Stimulated activated naive CD8-positive, alpha-beta T cell treated with anti-CD3 and anti-CD28 coated beads, Interleukin-15, amount 100 ng/mL, for 72 hours (primary cell): ENCODE measurements around the gene JCHAIN.
"Not testable (repeated sequence)": the region's sequence is repeated elsewhere in the genome, so short reads cannot be mapped to it uniquely, and the experiment has no call there.

Experiments
- ATAC-seq: fragments of 150-1000 bp; cut with Tn5 transposase; 2 replicates; pipeline ENCODE4 v1.10.0; 2021; ENCODE audit warnings: mild to moderate bottlenecking, moderate library complexity
- DNase-seq, 2 donors: peaks; one replicate each; pipeline ENCODE4 v3.0.0; 2021 to 2022
- H3K27ac Mint-ChIP-seq, 2 donors: one replicate each; pipeline ENCODE4 v1.8.0; 2022; ENCODE audit warnings: mild to moderate bottlenecking in 2 of 2, mixed read lengths in 2 of 2, moderate library complexity in 2 of 2
- H3K27me3 Mint-ChIP-seq: one replicate; pipeline ENCODE4 v1.8.0; 2022; ENCODE audit warnings: mixed read lengths
- H3K4me1 Mint-ChIP-seq: one replicate; pipeline ENCODE4 v1.8.0; 2022; ENCODE audit warnings: mild to moderate bottlenecking, mixed read lengths
- H3K4me3 Mint-ChIP-seq, 2 donors: one replicate each; pipeline ENCODE4 v1.8.0; 2022; ENCODE audit warnings: mild to moderate bottlenecking in 2 of 2, mixed read lengths in 2 of 2, moderate library complexity in 1 of 2
- H3K9me3 Mint-ChIP-seq, 2 donors: one replicate each; pipeline ENCODE4 v1.8.0; 2022; ENCODE audit warnings: mixed read lengths in 2 of 2

The JCHAIN gene

DNA sequence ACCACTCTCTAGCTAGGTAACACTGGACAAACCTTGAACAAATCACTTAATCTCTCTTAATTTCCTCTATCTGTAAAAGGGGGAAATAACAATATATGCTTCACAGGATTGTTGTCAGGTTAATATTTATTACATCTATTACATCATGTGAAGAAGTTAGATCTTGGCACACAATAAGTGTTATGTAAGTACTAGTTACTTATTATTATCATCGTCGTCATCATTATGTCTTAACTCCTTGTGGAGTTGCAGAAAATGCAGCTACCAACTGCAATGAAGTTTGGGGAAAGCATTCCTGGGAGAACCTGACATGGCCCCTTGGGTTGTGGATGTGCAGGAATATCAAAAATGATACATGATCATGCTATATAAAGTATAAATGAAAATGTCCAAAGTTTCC lies 4.8 kb upstream of the JCHAIN start:
- no peak overlapping the region for H3K27ac Mint-ChIP-seq
- ATAC-seq (no peak), DNase-seq (no peak)
- H3K27me3 Mint-ChIP-seq: no peaks in the 10 kb centered on the region
- no peak overlapping the region for H3K4me3 Mint-ChIP-seq
- peaks cover 8% of the 10 kb centered on the region for H3K4me1 Mint-ChIP-seq
- no peaks in the 10 kb centered on the region for H3K9me3 Mint-ChIP-seq

GRCh38 chr4:70670332-70671014 lies 4.2 kb upstream of the JCHAIN start:
- ATAC-seq (no peak), DNase-seq (no peak)
- Mint-ChIP-seq H3K4me3 (no peak overlapping the region), H3K4me1 (peaks cover 8% of the 10 kb centered on the region), H3K27me3 (no peaks in the 10 kb centered on the region), H3K9me3 (no peaks in the 10 kb centered on the region), H3K27ac (no peak overlapping the region)

DNA sequence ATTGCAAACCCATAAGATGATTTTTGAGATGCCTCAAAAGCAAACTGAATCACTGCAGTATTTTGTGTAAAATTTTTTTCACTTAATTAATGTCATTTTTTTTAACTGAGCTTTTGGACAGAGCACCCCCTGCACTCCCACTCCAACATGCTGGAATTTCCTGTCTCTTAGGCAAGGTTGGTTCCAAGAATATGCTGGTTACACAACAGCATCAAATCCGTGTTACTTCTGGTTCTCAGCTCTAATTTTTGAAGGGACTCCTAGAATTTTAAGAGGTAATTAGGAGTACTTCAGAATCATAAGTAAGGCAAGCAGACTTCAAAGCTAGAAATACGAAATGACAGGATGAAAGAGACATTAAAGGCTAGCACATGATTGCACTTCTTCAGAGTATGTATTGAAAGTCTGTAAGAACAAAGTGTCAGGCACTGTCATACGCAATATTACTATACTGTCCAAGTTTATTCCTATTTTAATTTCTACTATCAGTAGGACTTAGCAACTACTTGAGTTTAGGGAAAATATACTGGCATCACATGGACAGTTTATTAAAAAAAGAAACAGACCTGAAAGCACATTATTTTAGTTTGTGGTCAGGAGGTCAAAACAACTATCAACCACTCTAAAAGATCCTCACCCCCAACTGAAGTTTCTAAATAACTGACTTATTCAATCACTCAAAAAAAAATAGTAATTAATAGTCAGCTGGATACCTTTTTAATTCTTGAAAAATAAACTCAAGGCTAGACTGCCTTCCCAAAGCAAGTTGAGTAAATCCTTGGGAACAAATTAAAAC lies 1.6 kb upstream of the JCHAIN start:
- Mint-ChIP-seq H3K4me3 (no peak overlapping the region), H3K27ac (peak overlapping the region in 1 of 2 donors; percentile 67), H3K27me3 (no peaks in the 10 kb centered on the region), H3K9me3 (no peaks in the 10 kb centered on the region), H3K4me1 (peaks cover 8% of the 10 kb centered on the region)
- DNase-seq: no peak
- no peak for ATAC-seq

DNA sequence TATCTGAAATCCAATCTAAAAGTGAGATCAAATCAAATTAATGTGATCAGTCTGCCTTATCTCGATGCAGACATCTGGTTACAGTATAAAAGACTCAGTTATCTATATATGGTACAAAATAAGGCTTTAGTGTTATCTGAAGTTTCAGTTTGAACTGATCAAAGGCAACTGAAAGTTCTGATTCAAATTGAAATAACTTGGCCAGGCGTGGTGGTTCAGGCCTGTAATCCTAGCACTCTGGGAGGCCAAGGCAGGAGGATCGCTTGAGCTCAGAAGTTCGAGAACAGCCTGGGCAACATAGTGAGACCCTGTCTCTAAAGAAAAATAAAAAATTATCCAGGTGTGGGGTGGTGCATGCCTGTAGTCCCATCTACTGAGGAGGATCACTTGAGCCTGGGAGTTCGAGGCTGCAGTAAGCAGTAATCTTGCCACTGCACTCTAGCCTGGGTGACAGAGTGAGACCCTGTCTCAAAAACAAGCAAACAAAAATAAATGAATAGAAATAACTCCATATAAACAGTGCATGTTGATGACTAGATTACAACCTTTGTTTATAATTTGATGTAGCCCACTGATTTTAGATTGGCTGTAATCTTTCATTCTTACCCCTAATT lies 4.9 kb downstream of the JCHAIN start:
- not testable (repeated sequence) for H3K4me3 Mint-ChIP-seq, H3K27me3 Mint-ChIP-seq, H3K9me3 Mint-ChIP-seq, H3K27ac Mint-ChIP-seq
- peak; percentile 89 for ATAC-seq
- H3K4me1 Mint-ChIP-seq: peaks cover 12% of the 10 kb centered on the region
- DNase-seq: peak in 1 of 2 donors; percentile 30

GRCh38 chr4:70660106-70660505 lies 6.2 kb downstream of the JCHAIN start:
- ATAC-seq: no peak
- Mint-ChIP-seq H3K9me3 (no peaks in the 10 kb centered on the region), H3K27ac (no peak overlapping the region), H3K4me3 (no peak overlapping the region), H3K27me3 (no peaks in the 10 kb centered on the region), H3K4me1 (peaks cover 12% of the 10 kb centered on the region)
- no peak for DNase-seq

GRCh38 chr4:70658418-70658817 lies 7.9 kb downstream of the JCHAIN start:
- H3K27ac Mint-ChIP-seq: no peak overlapping the region
- no peaks in the 10 kb centered on the region for H3K27me3 Mint-ChIP-seq
- H3K4me1 Mint-ChIP-seq: peaks cover 12% of the 10 kb centered on the region
- H3K4me3 Mint-ChIP-seq: no peak overlapping the region
- ATAC-seq: no peak
- DNase-seq: no peak
- no peaks in the 10 kb centered on the region for H3K9me3 Mint-ChIP-seq

DNA sequence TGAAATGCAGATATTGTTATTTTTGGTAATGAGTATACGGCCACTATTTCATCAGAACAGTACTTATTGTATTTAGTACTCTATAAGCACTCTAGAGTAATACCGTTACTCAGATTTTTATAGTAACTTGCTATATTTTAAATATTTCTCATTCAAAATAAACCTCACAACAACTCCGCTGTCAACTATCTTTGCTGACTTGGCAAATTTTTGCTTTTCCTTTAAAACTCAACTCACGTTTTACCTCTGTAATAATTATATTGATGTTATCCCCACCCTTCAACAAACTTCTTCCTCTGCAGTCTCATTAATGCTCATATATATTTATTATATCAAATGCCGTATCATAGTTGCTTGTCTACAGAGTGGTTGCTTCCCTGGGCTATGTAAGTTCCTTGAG lies 9.0 kb downstream of the JCHAIN start:
- DNase-seq (no peak), ATAC-seq (no peak)
- Mint-ChIP-seq H3K27me3 (no peaks in the 10 kb centered on the region), H3K27ac (peak overlapping the region in 1 of 2 donors; percentile 20), H3K4me3 (no peak overlapping the region), H3K9me3 (no peaks in the 10 kb centered on the region), H3K4me1 (peaks cover 12% of the 10 kb centered on the region)

DNA sequence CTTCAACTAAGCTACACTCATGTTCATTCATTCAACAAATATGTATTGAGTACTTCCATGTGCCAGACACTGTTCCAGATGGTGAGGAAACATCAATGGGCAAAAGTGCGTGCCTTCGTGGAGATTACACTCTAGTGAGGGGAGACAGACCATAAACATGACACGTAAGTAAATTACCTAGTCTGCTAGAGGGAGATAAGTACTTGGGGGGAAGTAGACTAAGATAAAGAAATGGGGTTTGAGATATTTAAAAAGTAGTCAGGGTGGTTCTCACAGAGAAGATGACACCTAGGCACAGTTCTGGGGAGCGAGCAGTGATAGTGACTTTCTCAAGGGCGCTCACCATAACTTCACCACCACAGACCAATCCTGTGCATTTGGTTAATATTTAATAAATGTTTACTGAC lies 11.7 kb downstream of the JCHAIN start:
- H3K27me3 Mint-ChIP-seq: no peaks in the 10 kb centered on the region
- no peaks in the 10 kb centered on the region for H3K9me3 Mint-ChIP-seq
- H3K4me1 Mint-ChIP-seq: no peaks in the 10 kb centered on the region
- no peak for ATAC-seq
- no peak overlapping the region for H3K4me3 Mint-ChIP-seq
- no peak overlapping the region for H3K27ac Mint-ChIP-seq
- DNase-seq: no peak

DNA sequence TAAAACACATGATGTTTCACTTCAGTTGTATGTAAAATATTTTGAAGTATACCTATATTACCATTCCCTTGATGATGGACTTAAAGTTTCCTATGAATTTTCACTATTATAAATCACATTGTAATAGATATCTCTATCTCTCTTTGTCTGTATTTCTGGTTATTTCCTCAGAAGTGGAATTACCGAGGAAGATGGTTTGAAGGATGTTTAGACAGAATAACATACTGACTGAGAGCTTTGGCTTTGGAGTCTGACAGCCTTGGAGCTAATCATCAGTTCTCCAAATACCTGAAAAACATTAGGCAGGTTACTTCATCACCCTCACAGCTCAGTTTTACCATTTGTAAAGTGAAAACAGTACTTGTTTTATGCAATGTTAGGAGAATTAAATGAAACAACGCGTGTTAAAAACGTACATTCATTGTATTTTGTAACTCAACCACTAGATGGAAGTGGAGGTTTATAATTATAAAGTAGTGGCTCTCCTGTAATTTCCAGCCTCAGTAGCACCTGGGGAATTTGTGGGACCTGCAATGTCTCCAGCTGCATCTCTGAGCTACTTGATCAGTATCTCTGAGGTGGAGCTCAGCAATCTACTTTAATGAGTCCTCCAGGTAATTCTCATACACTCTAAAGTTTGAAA lies 14.3 kb downstream of the JCHAIN start:
- H3K27ac Mint-ChIP-seq: no peak overlapping the region
- H3K4me3 Mint-ChIP-seq: peak overlapping the region in 1 of 2 donors; percentile 19
- no peaks in the 10 kb centered on the region for H3K4me1 Mint-ChIP-seq
- H3K9me3 Mint-ChIP-seq: no peaks in the 10 kb centered on the region
- H3K27me3 Mint-ChIP-seq: no peaks in the 10 kb centered on the region
- DNase-seq (no peak), ATAC-seq (peak; percentile 64)

GRCh38 chr4:70650741-70651140 lies 15.6 kb downstream of the JCHAIN start:
- not testable (repeated sequence) for H3K27me3 Mint-ChIP-seq, DNase-seq, H3K4me3 Mint-ChIP-seq, H3K4me1 Mint-ChIP-seq, ATAC-seq, H3K27ac Mint-ChIP-seq, H3K9me3 Mint-ChIP-seq

DNA sequence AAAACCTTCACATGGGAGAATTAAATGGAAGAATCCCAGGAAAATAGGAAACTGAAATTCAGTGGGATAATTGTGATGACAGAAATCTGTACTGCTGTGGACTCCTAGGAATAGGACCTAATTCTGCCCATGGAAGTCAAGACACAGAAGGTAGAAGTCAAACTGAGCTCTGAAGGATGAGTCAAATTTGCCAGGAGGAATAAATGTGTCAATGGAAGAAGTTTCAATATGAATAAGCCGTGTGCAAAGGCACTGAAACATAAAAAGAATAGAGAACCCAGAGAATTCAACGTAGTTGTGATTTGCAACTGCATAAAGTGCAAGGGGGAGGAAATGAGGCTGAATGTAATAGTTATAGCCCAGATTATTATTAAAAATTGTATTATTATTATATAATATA lies 26.1 kb downstream of the JCHAIN start:
- ATAC-seq: no peak
- H3K27ac Mint-ChIP-seq: no peak overlapping the region
- H3K4me1 Mint-ChIP-seq: peaks cover 12% of the 10 kb centered on the region
- H3K4me3 Mint-ChIP-seq: no peak overlapping the region
- H3K9me3 Mint-ChIP-seq: no peaks in the 10 kb centered on the region
- DNase-seq: no peak
- no peaks in the 10 kb centered on the region for H3K27me3 Mint-ChIP-seq

- H3K27me3 Mint-ChIP-seq: peaks cover 9% of the 10 kb centered on the region
- no peak overlapping the region for H3K4me3 Mint-ChIP-seq
- H3K4me1 Mint-ChIP-seq: peaks cover 12% of the 10 kb centered on the region
- H3K27ac Mint-ChIP-seq: no peak overlapping the region
- DNase-seq (no peak), ATAC-seq (no peak)
- H3K9me3 Mint-ChIP-seq: no peaks in the 10 kb centered on the region
Observed at GRCh38 chr4:70637239-70637913, 28.9 kb downstream of the JCHAIN start.

GRCh38 chr4:70634482-70634881 lies 31.8 kb downstream of the JCHAIN start:
- ATAC-seq (no peak), DNase-seq (no peak)
- Mint-ChIP-seq H3K4me1 (peaks cover under 1% of the 10 kb centered on the region), H3K27ac (no peak overlapping the region), H3K27me3 (peaks cover 9% of the 10 kb centered on the region), H3K9me3 (no peaks in the 10 kb centered on the region), H3K4me3 (no peak overlapping the region)

DNA sequence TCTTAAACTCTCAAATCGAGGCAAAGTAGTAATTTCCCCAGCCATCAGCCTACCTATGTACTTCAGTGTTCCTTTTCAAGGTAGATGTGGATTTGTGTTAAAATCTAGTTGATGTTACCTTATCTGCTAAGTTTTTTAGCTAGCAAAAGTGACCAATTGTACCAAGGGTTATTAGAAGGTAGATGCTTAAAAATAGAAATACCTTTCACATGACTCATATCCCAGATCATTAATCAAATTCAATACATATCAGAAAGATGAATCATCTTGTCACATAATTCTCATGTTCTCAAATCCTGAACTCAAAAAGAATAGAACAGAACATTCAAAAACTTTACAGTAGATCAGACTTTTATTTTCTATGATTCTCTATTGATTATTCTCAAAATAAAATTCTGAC lies 34.3 kb downstream of the JCHAIN start:
- H3K27ac Mint-ChIP-seq: no peak overlapping the region
- ATAC-seq (no peak), DNase-seq (no peak)
- H3K4me1 Mint-ChIP-seq: peaks cover 7% of the 10 kb centered on the region
- no peaks in the 10 kb centered on the region for H3K9me3 Mint-ChIP-seq
- H3K27me3 Mint-ChIP-seq: peaks cover 9% of the 10 kb centered on the region
- H3K4me3 Mint-ChIP-seq: no peak overlapping the region

DNA sequence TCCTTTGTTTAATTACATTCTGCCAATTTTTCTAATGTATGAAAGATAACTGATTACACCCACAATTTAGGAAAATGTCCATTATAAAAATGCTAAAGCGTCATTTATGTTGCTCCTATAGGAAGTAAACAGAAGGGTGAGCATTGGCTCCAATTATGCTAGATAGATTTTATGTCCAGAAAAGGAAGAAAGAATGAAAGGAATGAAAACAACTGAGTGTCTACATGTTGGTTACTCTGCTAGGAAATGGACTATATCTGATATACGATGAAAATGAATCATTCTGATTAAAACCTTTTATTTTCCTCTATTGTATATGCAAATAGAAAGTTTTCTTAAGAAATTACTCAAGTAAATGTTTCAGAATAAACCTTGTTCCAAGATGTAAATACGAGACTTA lies 36.1 kb downstream of the JCHAIN start:
- H3K4me1 Mint-ChIP-seq: peaks cover 7% of the 10 kb centered on the region
- no peak for DNase-seq
- H3K27me3 Mint-ChIP-seq: peaks cover 9% of the 10 kb centered on the region
- ATAC-seq: no peak
- H3K27ac Mint-ChIP-seq: no peak overlapping the region
- H3K9me3 Mint-ChIP-seq: no peaks in the 10 kb centered on the region
- H3K4me3 Mint-ChIP-seq: no peak overlapping the region
